ENCODE data around the gene CABCOCO1. TPM values are rescaled to one million over a fixed set of nuclear protein-coding genes. Genes with fewer than 3 reads are reported as not detected.

Gene CABCOCO1
- total and polyA plus RNA-seq, 2 donors, result 0.14 to 0.43 TPM

DNA sequence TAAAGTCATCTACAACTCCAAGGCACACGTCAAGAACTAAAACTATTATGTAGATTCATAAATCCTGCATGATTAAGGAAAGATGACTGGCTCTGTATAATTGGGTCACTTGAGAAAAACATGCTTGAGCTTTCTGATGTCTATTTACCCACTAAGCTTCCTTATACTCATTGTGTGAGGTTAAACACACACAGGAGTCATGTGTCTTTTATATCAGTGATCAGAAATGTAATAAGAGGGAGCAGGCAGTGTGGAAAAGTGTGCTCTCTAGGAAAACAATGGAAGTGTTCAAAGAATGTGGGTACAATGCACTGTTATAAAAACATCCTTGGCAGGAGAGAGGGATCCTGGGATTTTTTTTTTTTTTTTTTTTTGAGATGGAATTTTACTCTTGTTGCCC lies 130.2 kb downstream of the CABCOCO1 start:
- Histone ChIP-seq H3K27ac (ENCODE audit: low read depth in 1 of 2, low read length in 1 of 2) (no peak overlapping the region), H3K36me3 (ENCODE audit: control insufficient read depth in 2 of 2, insufficient read depth in 2 of 2, low read length in 1 of 2) (no peaks in the 10 kb centered on the region), H3K4me3 (ENCODE audit: low read length in 2 of 2) (no peak overlapping the region), H3K27me3 (ENCODE audit: control insufficient read depth in 2 of 2, insufficient read depth in 1 of 2, low read length in 1 of 2) (no peaks in the 10 kb centered on the region), H3K9me3 (ENCODE audit: control insufficient read depth in 2 of 2, insufficient read depth in 1 of 2, low read length in 1 of 2) (no peaks in the 10 kb centered on the region), H3K4me1 (ENCODE audit: control insufficient read depth in 2 of 2, insufficient read depth in 2 of 2, low read length in 2 of 2) (no peaks in the 10 kb centered on the region)
- 99% methylated on average over 1 of the region's 1 CpG for WGBS
- no peak for DNase-seq (ENCODE audit: low read depth in 6 of 9, low spot score in 9 of 9)

DNA sequence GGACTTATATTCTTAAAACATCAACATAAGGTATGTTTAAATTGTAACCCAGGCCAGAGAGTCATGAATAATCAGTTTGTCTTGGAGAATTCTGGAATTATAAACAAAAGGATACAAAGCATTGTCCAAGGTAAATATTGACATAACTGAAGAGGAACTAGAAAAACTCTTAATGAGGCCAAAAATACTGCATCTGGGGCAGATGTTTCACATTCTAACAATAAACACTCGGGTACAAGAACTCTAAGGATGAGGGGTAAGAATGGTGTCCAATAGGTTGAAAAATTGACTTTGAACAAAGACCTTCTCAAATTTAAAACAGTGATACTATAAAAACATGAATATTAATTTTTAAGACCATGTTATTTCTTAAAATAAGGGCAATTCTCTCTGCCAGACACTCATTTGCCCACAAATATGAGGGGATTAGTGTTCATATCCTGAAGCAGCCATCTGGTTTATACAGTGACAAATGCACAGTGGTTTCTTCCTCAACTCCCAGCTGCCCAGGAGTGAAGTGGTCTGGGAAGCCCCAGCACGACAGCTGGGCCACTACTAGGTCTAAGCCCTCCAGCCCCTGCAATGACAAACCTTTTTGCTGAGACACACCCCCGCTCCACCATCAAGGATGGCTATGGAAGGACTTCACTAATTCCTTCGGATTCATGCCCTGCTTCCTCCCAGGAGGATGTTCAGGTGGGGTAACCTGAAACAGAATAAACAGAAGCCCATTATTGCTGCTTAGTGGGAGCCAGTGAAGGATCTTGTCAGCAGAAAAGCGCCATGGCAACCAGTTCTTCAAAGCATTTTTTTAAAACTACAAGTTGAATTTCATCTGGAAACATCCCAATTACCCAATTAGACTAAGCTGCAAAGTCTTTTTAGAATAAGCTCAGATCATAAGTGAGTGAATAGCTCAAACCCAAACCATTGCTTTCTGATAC lies 131.3 kb downstream of the CABCOCO1 start:
- DNase-seq (ENCODE audit: low read depth in 6 of 9, low spot score in 9 of 9), result no peak
- Histone ChIP-seq H3K27ac (ENCODE audit: low read depth in 1 of 2, low read length in 1 of 2) (no peak overlapping the region), H3K4me1 (ENCODE audit: control insufficient read depth in 2 of 2, insufficient read depth in 2 of 2, low read length in 2 of 2) (no peaks in the 10 kb centered on the region), H3K27me3 (ENCODE audit: control insufficient read depth in 2 of 2, insufficient read depth in 1 of 2, low read length in 1 of 2) (no peaks in the 10 kb centered on the region), H3K4me3 (ENCODE audit: low read length in 2 of 2) (no peak overlapping the region), H3K36me3 (ENCODE audit: control insufficient read depth in 2 of 2, insufficient read depth in 2 of 2, low read length in 1 of 2) (no peaks in the 10 kb centered on the region), H3K9me3 (ENCODE audit: control insufficient read depth in 2 of 2, insufficient read depth in 1 of 2, low read length in 1 of 2) (no peaks in the 10 kb centered on the region)
- 93% methylated on average over 5 of the region's 5 CpGs for WGBS

DNA sequence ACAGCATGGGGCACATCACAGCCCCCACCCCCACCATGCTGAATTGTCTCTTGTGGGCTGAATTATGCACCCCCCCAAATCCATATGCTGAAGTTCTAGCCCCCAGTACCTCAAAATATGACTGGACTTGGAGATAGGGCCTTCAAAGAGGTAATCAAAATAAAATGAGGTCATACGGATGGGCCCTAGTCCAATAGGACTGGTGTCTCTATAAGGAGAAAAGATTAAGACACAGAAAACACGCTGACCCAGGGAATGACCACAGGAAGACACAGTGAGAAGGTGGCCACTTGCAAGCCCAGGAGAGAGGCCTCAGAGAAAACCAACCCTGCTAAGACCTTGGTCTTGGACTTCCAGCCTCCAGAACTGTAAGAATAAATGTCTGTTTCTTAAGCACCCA lies 132.4 kb downstream of the CABCOCO1 start:
- Histone ChIP-seq H3K36me3 (ENCODE audit: control insufficient read depth in 2 of 2, insufficient read depth in 2 of 2, low read length in 1 of 2) (no peaks in the 10 kb centered on the region), H3K4me1 (ENCODE audit: control insufficient read depth in 2 of 2, insufficient read depth in 2 of 2, low read length in 2 of 2) (no peaks in the 10 kb centered on the region), H3K27me3 (ENCODE audit: control insufficient read depth in 2 of 2, insufficient read depth in 1 of 2, low read length in 1 of 2) (no peaks in the 10 kb centered on the region), H3K9me3 (ENCODE audit: control insufficient read depth in 2 of 2, insufficient read depth in 1 of 2, low read length in 1 of 2) (no peaks in the 10 kb centered on the region), H3K27ac (ENCODE audit: low read depth in 1 of 2, low read length in 1 of 2) (no peak overlapping the region), H3K4me3 (ENCODE audit: low read length in 2 of 2) (no peak overlapping the region)
- 99% methylated on average over 2 of the region's 2 CpGs for WGBS
- DNase-seq (ENCODE audit: low read depth in 6 of 9, low spot score in 9 of 9), result no peak

DNA sequence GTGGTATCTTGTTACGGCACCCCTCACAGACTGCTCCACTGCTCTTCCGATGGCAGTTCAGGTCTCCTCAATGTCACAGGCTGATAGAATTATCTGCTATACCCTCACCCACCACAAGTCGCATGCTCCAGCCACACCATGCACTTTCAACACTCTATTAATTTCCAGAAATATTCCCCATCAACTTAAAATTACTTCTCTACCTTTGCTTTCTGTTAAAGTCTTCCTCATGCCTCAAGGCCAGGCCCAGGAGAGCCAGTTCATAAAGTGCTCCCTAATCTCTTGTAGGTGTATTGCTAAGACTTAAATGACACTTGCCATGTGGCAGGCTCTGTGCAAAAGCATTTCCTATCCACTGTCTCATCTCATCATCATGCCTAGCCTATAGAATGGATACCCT lies 132.8 kb downstream of the CABCOCO1 start:
- Histone ChIP-seq H3K4me1 (ENCODE audit: control insufficient read depth in 2 of 2, insufficient read depth in 2 of 2, low read length in 2 of 2) (no peaks in the 10 kb centered on the region), H3K27me3 (ENCODE audit: control insufficient read depth in 2 of 2, insufficient read depth in 1 of 2, low read length in 1 of 2) (no peaks in the 10 kb centered on the region), H3K36me3 (ENCODE audit: control insufficient read depth in 2 of 2, insufficient read depth in 2 of 2, low read length in 1 of 2) (no peaks in the 10 kb centered on the region), H3K9me3 (ENCODE audit: control insufficient read depth in 2 of 2, insufficient read depth in 1 of 2, low read length in 1 of 2) (no peaks in the 10 kb centered on the region), H3K4me3 (ENCODE audit: low read length in 2 of 2) (no peak overlapping the region), H3K27ac (ENCODE audit: low read depth in 1 of 2, low read length in 1 of 2) (no peak overlapping the region)
- WGBS, result 98% methylated on average over 3 of the region's 3 CpGs
- no peak for DNase-seq (ENCODE audit: low read depth in 6 of 9, low spot score in 9 of 9)

DNA sequence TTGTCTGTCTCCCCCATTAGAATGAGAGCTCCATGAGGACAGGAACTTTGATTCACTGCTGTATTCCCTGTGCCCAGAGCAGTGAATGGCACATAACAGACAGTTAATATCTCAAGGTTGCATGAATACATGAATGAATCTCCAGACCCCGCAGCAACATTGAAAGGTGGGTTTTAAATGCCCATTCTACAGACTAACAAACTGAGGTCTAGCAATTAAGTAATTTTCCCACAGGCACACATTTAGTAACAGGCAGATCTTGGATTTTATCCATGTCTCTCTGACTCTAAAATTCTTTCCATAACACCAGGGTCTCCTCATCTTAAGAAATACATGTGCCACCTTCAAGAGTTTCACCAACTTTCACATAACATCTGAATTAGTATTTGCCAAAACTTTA lies 134.1 kb downstream of the CABCOCO1 start:
- no peak overlapping the region for H3K4me3 ChIP-seq (ENCODE audit: low read length in 2 of 2)
- WGBS, result 99% methylated on average over 1 of the region's 1 CpG
- DNase-seq (ENCODE audit: low read depth in 6 of 9, low spot score in 9 of 9), result no peak

DNA sequence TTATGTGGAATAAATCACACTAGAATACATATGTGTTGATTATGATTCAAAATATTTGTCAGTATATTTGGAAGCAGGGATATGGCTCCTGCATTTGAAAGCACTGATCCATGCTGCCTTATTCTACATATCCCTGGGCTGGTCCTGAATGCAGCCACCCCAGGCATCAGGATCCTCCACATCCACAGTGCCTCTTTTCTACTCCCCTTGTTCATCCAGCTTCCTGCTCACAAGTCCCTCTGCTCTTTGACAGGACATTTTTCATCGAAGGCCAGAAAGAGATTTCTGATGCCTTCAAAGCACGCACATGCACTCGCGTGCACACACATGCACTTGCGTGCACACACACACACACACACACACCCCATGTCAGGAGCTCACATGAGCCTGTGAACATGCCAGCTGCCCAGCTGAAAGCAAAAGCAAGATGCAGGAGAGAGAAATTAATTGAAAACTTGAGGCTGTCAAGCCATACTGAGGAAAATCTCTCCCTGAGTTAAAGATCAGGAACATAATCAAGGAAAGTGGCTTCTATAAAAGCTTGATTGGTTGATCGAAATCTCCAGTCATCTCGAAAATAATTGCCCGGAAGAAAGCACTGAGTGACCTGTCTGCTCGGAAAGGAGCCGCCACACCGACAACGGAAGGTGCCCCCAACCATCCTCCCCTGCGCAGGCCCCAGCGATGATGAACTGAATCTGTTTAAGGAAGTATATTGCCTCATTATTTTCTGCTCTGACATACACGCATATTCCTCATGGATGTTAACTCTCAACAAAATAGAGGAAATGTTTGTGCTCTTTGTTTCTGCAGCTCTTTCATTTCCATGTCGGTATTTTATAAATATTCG lies 134.8 kb downstream of the CABCOCO1 start:
- DNase-seq (ENCODE audit: low read depth in 6 of 9, low spot score in 9 of 9), result no peak
- Histone ChIP-seq H3K9me3 (ENCODE audit: control insufficient read depth in 2 of 2, insufficient read depth in 1 of 2, low read length in 1 of 2) (no peaks in the 10 kb centered on the region), H3K27ac (ENCODE audit: low read depth in 1 of 2, low read length in 1 of 2) (no peak overlapping the region), H3K27me3 (ENCODE audit: control insufficient read depth in 2 of 2, insufficient read depth in 1 of 2, low read length in 1 of 2) (no peaks in the 10 kb centered on the region), H3K36me3 (ENCODE audit: control insufficient read depth in 2 of 2, insufficient read depth in 2 of 2, low read length in 1 of 2) (no peaks in the 10 kb centered on the region), H3K4me1 (ENCODE audit: control insufficient read depth in 2 of 2, insufficient read depth in 2 of 2, low read length in 2 of 2) (no peaks in the 10 kb centered on the region), H3K4me3 (ENCODE audit: low read length in 2 of 2) (no peak overlapping the region)
- 94% methylated on average over 17 of the region's 17 CpGs for WGBS

More for the DNA sequence above, 134.1 kb downstream of the CABCOCO1 start:
- Histone ChIP-seq H3K9me3 (ENCODE audit: control insufficient read depth in 2 of 2, insufficient read depth in 1 of 2, low read length in 1 of 2) (no peaks in the 10 kb centered on the region), H3K4me1 (ENCODE audit: control insufficient read depth in 2 of 2, insufficient read depth in 2 of 2, low read length in 2 of 2) (no peaks in the 10 kb centered on the region), H3K36me3 (ENCODE audit: control insufficient read depth in 2 of 2, insufficient read depth in 2 of 2, low read length in 1 of 2) (no peaks in the 10 kb centered on the region), H3K27ac (ENCODE audit: low read depth in 1 of 2, low read length in 1 of 2) (no peak overlapping the region), H3K27me3 (ENCODE audit: control insufficient read depth in 2 of 2, insufficient read depth in 1 of 2, low read length in 1 of 2) (no peaks in the 10 kb centered on the region)

DNA sequence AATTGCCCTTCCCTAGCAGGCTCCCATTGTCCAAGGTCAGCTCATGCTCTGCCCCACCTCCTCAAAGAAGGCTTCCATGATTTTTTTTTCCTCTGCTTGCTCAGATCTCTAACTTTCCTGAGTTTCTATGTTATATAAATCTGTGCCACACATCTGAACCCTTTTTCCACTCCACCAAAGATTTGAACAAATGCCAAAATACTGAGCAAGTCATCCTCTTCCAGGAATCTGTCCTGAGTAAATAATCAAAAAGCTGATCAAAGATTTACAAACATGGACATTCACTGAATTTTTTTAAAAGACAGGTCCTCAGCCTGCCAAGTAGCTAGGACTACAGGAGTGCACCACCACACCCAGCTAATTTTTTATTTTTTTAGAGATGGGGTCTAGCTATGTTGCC lies 136.0 kb downstream of the CABCOCO1 start:
- no peaks in the 10 kb centered on the region for H3K4me1 ChIP-seq (ENCODE audit: control insufficient read depth in 2 of 2, insufficient read depth in 2 of 2, low read length in 2 of 2)
- no peaks in the 10 kb centered on the region for H3K36me3 ChIP-seq (ENCODE audit: control insufficient read depth in 2 of 2, insufficient read depth in 2 of 2, low read length in 1 of 2)
- H3K27ac ChIP-seq (ENCODE audit: low read depth in 1 of 2, low read length in 1 of 2), result no peak overlapping the region
- H3K9me3 ChIP-seq (ENCODE audit: control insufficient read depth in 2 of 2, insufficient read depth in 1 of 2, low read length in 1 of 2), result no peaks in the 10 kb centered on the region
- no peaks in the 10 kb centered on the region for H3K27me3 ChIP-seq (ENCODE audit: control insufficient read depth in 2 of 2, insufficient read depth in 1 of 2, low read length in 1 of 2)
- no peak overlapping the region for H3K4me3 ChIP-seq (ENCODE audit: low read length in 2 of 2)
- DNase-seq (ENCODE audit: low read depth in 6 of 9, low spot score in 9 of 9), result no peak

DNA sequence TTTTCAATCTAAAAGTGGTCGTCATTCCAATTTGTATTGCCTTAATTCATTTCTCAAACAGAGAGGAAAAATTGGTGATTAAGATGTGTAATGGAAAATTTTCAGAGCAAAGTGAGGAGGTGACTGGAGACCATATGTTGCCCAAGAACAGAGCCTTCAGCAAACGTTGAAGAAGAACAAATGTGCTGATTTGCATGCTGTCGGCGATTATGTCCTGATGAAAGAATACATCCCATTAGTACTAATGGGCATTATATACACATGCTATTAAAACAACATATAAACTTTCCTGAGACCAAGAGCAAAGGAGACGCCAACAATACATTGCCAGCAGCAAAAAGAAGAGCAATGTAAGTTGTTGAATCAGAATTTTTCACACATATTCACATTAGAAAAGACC lies 138.8 kb downstream of the CABCOCO1 start:
- DNase-seq (ENCODE audit: low read depth in 6 of 9, low spot score in 9 of 9), result no peak
- Histone ChIP-seq H3K27ac (ENCODE audit: low read depth in 1 of 2, low read length in 1 of 2) (no peak overlapping the region), H3K4me3 (ENCODE audit: low read length in 2 of 2) (no peak overlapping the region), H3K27me3 (ENCODE audit: control insufficient read depth in 2 of 2, insufficient read depth in 1 of 2, low read length in 1 of 2) (no peaks in the 10 kb centered on the region), H3K36me3 (ENCODE audit: control insufficient read depth in 2 of 2, insufficient read depth in 2 of 2, low read length in 1 of 2) (no peaks in the 10 kb centered on the region), H3K4me1 (ENCODE audit: control insufficient read depth in 2 of 2, insufficient read depth in 2 of 2, low read length in 2 of 2) (no peaks in the 10 kb centered on the region), H3K9me3 (ENCODE audit: control insufficient read depth in 2 of 2, insufficient read depth in 1 of 2, low read length in 1 of 2) (no peaks in the 10 kb centered on the region)
- 98% methylated on average over 5 of the region's 5 CpGs for WGBS

DNA sequence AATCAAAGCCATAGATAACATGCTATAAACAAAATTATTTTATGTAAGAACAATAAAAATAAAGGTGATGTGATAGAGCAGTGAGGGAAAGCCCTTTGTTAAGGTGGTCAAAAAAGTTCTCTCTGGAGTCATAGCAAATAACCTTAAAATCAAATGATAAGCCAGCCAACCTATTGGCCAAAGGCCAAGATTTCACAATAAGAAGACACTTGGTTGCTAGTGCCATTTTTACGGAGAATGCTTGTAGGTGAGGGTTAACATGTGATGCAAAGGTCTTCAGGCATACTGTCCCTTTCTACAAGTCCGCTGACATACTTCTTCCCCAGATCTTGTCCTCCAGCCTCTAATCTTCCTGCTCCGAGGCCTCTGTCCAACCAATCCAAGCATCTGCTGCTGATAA lies 140.5 kb downstream of the CABCOCO1 start:
- H3K4me1 ChIP-seq (ENCODE audit: control insufficient read depth in 2 of 2, insufficient read depth in 2 of 2, low read length in 2 of 2), result no peaks in the 10 kb centered on the region
- no peak for DNase-seq (ENCODE audit: low read depth in 6 of 9, low spot score in 9 of 9)
- no peak overlapping the region for H3K27ac ChIP-seq (ENCODE audit: low read depth in 1 of 2, low read length in 1 of 2)
- no peak overlapping the region for H3K4me3 ChIP-seq (ENCODE audit: low read length in 2 of 2)
- no peaks in the 10 kb centered on the region for H3K27me3 ChIP-seq (ENCODE audit: control insufficient read depth in 2 of 2, insufficient read depth in 1 of 2, low read length in 1 of 2)
- no peaks in the 10 kb centered on the region for H3K36me3 ChIP-seq (ENCODE audit: control insufficient read depth in 2 of 2, insufficient read depth in 2 of 2, low read length in 1 of 2)
- H3K9me3 ChIP-seq (ENCODE audit: control insufficient read depth in 2 of 2, insufficient read depth in 1 of 2, low read length in 1 of 2), result no peaks in the 10 kb centered on the region
- 97% methylated on average over 3 of the region's 3 CpGs for WGBS
